Measurements from ENCODE around the gene ZNF202. TPM values are rescaled to one million over a fixed set of nuclear protein-coding genes. Genes with fewer than 3 reads are reported as not detected.
A peak's percentile ranks its signal among the peaks of the same experiment; 100 is the strongest.
"Not testable (repeated sequence)": the region's sequence is repeated elsewhere in the genome, so short reads cannot be mapped to it uniquely, and the experiment has no call there.

The ZNF202 gene
- total RNA-seq, 2 experiments from 2014 or later = 5.9 to 6.4 TPM

DNA sequence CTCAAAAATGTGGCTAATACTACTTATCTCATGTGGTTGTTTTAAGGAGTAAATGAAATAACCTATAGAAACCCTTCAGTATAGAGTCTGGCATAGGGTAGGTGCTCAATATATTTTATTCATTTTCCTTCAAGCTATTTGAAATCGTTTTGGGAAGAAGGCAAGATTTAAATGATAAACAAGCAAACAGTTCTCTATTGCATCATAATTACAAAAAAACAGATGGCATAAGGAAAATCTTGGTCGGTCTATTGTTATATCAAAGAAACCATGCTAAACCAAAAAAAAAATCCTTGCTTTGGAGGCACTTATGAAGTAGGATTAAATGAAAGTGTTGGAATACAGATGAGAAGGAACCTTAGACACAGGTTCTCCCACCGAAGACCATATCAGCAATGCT lies 4.7 kb downstream of the ZNF202 start:
- DNase-seq = no peak
- intact Hi-C loops (cut with micrococcal nuclease) = no loop called here
- no peak overlapping the region for H3K27ac Mint-ChIP-seq
- no peak overlapping the region for H3K4me3 Mint-ChIP-seq
- no peaks in the 10 kb centered on the region for H3K27me3 Mint-ChIP-seq (ENCODE audit: low read depth)
- CTCF ChIA-PET = no interaction called here
- peaks cover 32% of the 10 kb centered on the region for H3K4me1 Mint-ChIP-seq (ENCODE audit: low read depth)
- H3K9me3 Mint-ChIP-seq = no peaks in the 10 kb centered on the region
- H3K36me3 Mint-ChIP-seq (ENCODE audit: low read depth) = peaks cover 31% of the 10 kb centered on the region

- peaks cover 12% of the 10 kb centered on the region for H3K36me3 Mint-ChIP-seq (ENCODE audit: low read depth)
- no peak for DNase-seq
- H3K27me3 Mint-ChIP-seq (ENCODE audit: low read depth) = no peaks in the 10 kb centered on the region
- CTCF ChIA-PET = no interaction called here
- peaks cover 29% of the 10 kb centered on the region for H3K9me3 Mint-ChIP-seq
- no peak overlapping the region for H3K27ac Mint-ChIP-seq
- intact Hi-C loops (cut with micrococcal nuclease) = no loop called here
- H3K4me3 Mint-ChIP-seq = no peak overlapping the region
- no peaks in the 10 kb centered on the region for H3K4me1 Mint-ChIP-seq (ENCODE audit: low read depth)
These were observed 11.9 kb downstream of the ZNF202 start for GRCh38 chr11:123729602-123730001.

DNA sequence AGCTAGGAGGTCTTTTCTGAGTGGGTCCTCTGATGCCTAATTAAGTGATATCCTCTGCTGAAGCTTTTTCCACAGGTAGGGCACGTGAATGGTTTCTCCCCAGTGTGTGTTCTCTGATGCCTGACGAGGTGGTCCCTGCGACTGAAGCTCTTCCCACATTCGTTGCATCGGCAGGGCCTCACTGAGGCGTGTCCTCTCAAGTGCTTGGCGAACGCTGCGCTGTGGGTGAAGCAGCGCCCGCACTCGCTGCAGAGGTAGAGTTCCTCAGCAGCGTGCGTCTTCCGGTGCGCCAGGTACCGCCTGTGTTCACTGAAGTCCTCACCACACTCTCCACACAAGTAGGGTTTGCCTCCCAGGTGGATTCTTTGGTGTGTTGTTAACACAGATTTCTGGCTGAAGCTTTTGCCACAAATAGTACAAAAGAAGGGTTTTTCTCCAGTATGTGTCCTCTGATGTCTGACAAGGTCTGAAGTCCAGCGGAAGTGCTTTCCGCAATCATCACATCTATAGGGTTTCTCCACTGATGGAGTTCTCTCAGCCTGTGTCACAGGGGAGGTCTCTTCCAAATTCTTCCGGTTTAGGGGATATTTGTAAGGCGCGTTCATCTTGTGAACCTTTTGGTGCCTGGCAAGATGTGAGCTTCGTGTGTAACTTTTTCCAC lies 15.3 kb downstream of the ZNF202 start:
- CTCF ChIA-PET = interaction anchor here (1.3 kb wide), 1 partner anchor 18 kb away, joined by 3 read pairs; no protein-coding TSS in a partner anchor
- Mint-ChIP-seq H3K27ac (no peak overlapping the region), H3K9me3 (peaks cover 32% of the 10 kb centered on the region), H3K4me1 (ENCODE audit: low read depth) (no peaks in the 10 kb centered on the region), H3K36me3 (ENCODE audit: low read depth) (peaks cover 20% of the 10 kb centered on the region), H3K27me3 (ENCODE audit: low read depth) (no peaks in the 10 kb centered on the region), H3K4me3 (no peak overlapping the region)
- intact Hi-C loops (cut with micrococcal nuclease) = no loop called here
- no peak for DNase-seq

DNA sequence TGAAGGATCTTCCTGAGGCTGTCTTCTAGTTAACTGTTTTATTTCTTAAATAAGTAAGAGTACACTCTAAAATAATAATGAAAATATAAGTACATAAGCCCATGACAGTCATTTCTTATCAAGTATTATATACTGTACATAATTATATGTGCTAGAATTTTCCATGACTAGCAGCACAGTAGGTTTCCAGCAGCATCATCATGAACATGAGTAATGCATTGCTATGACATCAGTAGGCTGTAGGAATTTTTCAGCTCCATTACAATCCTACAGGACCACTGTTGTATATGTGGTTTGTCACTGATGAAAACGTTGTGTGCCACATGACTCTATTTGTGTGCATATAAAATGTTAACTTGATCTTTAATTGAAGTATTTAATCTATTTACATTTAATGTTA lies 22.0 kb downstream of the ZNF202 start:
- CTCF ChIA-PET = interaction anchor here (4.3 kb wide), 1 partner anchor 11 kb away, joined by 40 read pairs; no protein-coding TSS in a partner anchor
- Mint-ChIP-seq H3K27ac (no peak overlapping the region), H3K36me3 (ENCODE audit: low read depth) (peaks cover 14% of the 10 kb centered on the region), H3K4me1 (ENCODE audit: low read depth) (peaks cover 7% of the 10 kb centered on the region), H3K27me3 (ENCODE audit: low read depth) (peaks cover 14% of the 10 kb centered on the region), H3K9me3 (peaks cover 3% of the 10 kb centered on the region), H3K4me3 (no peak overlapping the region)
- intact Hi-C loops (cut with micrococcal nuclease) = no loop called here
- DNase-seq = no peak

- Mint-ChIP-seq H3K36me3 (ENCODE audit: low read depth) (peaks cover 5% of the 10 kb centered on the region), H3K4me1 (ENCODE audit: low read depth) (peaks cover 7% of the 10 kb centered on the region), H3K4me3 (no peak overlapping the region), H3K9me3 (peaks cover 3% of the 10 kb centered on the region), H3K27me3 (ENCODE audit: low read depth) (peaks cover 14% of the 10 kb centered on the region), H3K27ac (no peak overlapping the region)
- CTCF ChIA-PET = interaction anchor here (0.6 to 4.3 kb wide), 2 partner anchors 10 to 137 kb away, joined by 4 to 40 read pairs; no protein-coding TSS in a partner anchor
- intact Hi-C loops (cut with micrococcal nuclease) = no loop called here
- no peak for DNase-seq
These were observed 23.0 kb downstream of the ZNF202 start for GRCh38 chr11:123718469-123718868.

GRCh38 chr11:123718063-123718462 lies 23.4 kb downstream of the ZNF202 start:
- DNase-seq = no peak
- no peak overlapping the region for H3K4me3 Mint-ChIP-seq
- intact Hi-C loops (cut with micrococcal nuclease) = no loop called here
- no peaks in the 10 kb centered on the region for H3K9me3 Mint-ChIP-seq
- H3K36me3 Mint-ChIP-seq (ENCODE audit: low read depth) = peaks cover 1% of the 10 kb centered on the region
- H3K27me3 Mint-ChIP-seq (ENCODE audit: low read depth) = peaks cover 14% of the 10 kb centered on the region
- H3K27ac Mint-ChIP-seq = no peak overlapping the region
- peaks cover 7% of the 10 kb centered on the region for H3K4me1 Mint-ChIP-seq (ENCODE audit: low read depth)
- CTCF ChIA-PET = interaction anchor here (0.6 to 4.3 kb wide), 2 partner anchors 9 to 137 kb away, joined by 4 to 40 read pairs; no protein-coding TSS in a partner anchor

- H3K36me3 Mint-ChIP-seq (ENCODE audit: low read depth); DNase-seq; H3K4me1 Mint-ChIP-seq (ENCODE audit: low read depth); H3K4me3 Mint-ChIP-seq; intact Hi-C loops (cut with micrococcal nuclease); H3K9me3 Mint-ChIP-seq; H3K27ac Mint-ChIP-seq: not testable (repeated sequence)
- H3K27me3 Mint-ChIP-seq (ENCODE audit: low read depth) = peaks cover 14% of the 10 kb centered on the region
- CTCF ChIA-PET = interaction anchor here (0.7 to 12.4 kb wide), 5 partner anchors 9 to 116 kb away, joined by 3 to 303 read pairs (median 8); no protein-coding TSS in a partner anchor
These were observed 28.8 kb downstream of the ZNF202 start for GRCh38 chr11:123712627-123713026.

GRCh38 chr11:123707606-123708205 lies 33.8 kb downstream of the ZNF202 start:
- Mint-ChIP-seq H3K9me3 (no peaks in the 10 kb centered on the region), H3K27ac (no peak overlapping the region), H3K27me3 (ENCODE audit: low read depth) (no peaks in the 10 kb centered on the region), H3K4me3 (no peak overlapping the region), H3K4me1 (ENCODE audit: low read depth) (peaks cover 2% of the 10 kb centered on the region), H3K36me3 (ENCODE audit: low read depth) (no peaks in the 10 kb centered on the region)
- intact Hi-C loops (cut with micrococcal nuclease) = loop anchor here (1.0 to 10.0 kb wide), 3 partner anchors 66 to 193 kb away; no protein-coding TSS in a partner anchor
- CTCF ChIA-PET = interaction anchor here (0.6 to 12.4 kb wide), 26 partner anchors 10 to 585 kb away, joined by 3 to 303 read pairs (median 4); partner anchors contain the start of gene SCN3B
- peak; percentile 88 for DNase-seq

DNA sequence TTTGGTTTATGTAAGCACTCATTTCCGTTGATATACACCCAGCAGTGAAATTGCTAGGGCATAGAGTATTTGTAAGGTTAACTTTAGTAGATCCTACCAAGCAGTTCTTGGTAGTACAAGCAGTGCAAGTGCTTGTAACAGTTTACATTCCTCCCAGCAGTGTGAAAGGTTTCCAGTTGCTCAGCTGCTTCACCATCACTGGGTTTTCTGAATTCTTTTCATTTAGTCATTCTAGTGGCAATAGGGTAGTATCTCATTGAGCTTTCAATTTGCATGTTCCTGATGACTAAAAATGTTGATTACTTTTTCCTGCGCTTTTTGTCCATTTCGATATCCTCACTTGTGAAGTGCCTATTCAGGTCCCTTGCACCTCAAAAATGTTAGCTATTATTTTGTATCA lies 34.3 kb downstream of the ZNF202 start:
- H3K4me1 Mint-ChIP-seq (ENCODE audit: low read depth) = peaks cover 2% of the 10 kb centered on the region
- no peak for DNase-seq
- no peak overlapping the region for H3K27ac Mint-ChIP-seq
- intact Hi-C loops (cut with micrococcal nuclease) = loop anchor here (1.0 to 10.0 kb wide), 3 partner anchors 66 to 192 kb away; no protein-coding TSS in a partner anchor
- H3K27me3 Mint-ChIP-seq (ENCODE audit: low read depth) = no peaks in the 10 kb centered on the region
- H3K4me3 Mint-ChIP-seq = no peak overlapping the region
- H3K36me3 Mint-ChIP-seq (ENCODE audit: low read depth) = no peaks in the 10 kb centered on the region
- CTCF ChIA-PET = interaction anchor here (0.6 to 12.4 kb wide), 23 partner anchors 9 to 1059 kb away, joined by 3 to 303 read pairs (median 5); partner anchors contain the start of gene SCN3B
- no peaks in the 10 kb centered on the region for H3K9me3 Mint-ChIP-seq

GRCh38 chr11:123704341-123704740 lies 37.1 kb downstream of the ZNF202 start:
- no peaks in the 10 kb centered on the region for H3K36me3 Mint-ChIP-seq (ENCODE audit: low read depth)
- H3K4me1 Mint-ChIP-seq (ENCODE audit: low read depth) = peaks cover 2% of the 10 kb centered on the region
- peaks cover 5% of the 10 kb centered on the region for H3K27me3 Mint-ChIP-seq (ENCODE audit: low read depth)
- CTCF ChIA-PET = interaction anchor here (0.7 to 12.4 kb wide), 4 partner anchors 12 to 124 kb away, joined by 3 to 303 read pairs (median 4); no protein-coding TSS in a partner anchor
- intact Hi-C loops (cut with micrococcal nuclease) = loop anchor here (10.0 kb wide), 1 partner anchor 190 kb away; no protein-coding TSS in a partner anchor
- no peak overlapping the region for H3K4me3 Mint-ChIP-seq
- no peak overlapping the region for H3K27ac Mint-ChIP-seq
- no peak for DNase-seq
- H3K9me3 Mint-ChIP-seq = no peaks in the 10 kb centered on the region

DNA sequence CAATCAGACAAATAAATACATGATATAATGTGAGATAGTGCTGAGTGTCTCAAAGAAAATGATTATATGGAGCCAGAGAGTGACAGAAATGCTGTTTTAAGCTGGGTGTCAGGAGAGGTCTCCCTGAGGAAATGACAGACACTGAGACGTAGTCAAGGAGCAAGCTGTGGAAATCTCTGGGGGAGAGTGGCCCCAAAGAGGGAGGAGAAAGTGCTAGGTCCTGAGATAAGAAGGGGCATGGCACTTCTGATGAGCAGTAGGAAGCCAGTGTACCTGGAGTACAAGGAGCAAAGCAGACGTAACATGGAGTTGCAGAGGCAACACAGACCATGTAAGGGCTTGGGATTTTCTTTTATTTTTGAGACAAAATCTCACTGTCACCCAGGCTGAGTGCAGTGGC lies 38.8 kb downstream of the ZNF202 start:
- H3K4me3 Mint-ChIP-seq = no peak overlapping the region
- intact Hi-C loops (cut with micrococcal nuclease) = loop anchor here (10.0 kb wide), 1 partner anchor 188 kb away; no protein-coding TSS in a partner anchor
- H3K27me3 Mint-ChIP-seq (ENCODE audit: low read depth) = peaks cover 5% of the 10 kb centered on the region

GRCh38 chr11:123702139-123702538 lies 39.3 kb downstream of the ZNF202 start:
- no peak for DNase-seq
- Mint-ChIP-seq H3K27ac (no peak overlapping the region), H3K4me1 (ENCODE audit: low read depth) (no peaks in the 10 kb centered on the region), H3K4me3 (no peak overlapping the region), H3K27me3 (ENCODE audit: low read depth) (peaks cover 5% of the 10 kb centered on the region), H3K9me3 (no peaks in the 10 kb centered on the region), H3K36me3 (ENCODE audit: low read depth) (no peaks in the 10 kb centered on the region)
- intact Hi-C loops (cut with micrococcal nuclease) = loop anchor here (10.0 kb wide), 1 partner anchor 187 kb away; no protein-coding TSS in a partner anchor
- CTCF ChIA-PET = no interaction called here

More for the DNA sequence above, 38.8 kb downstream of the ZNF202 start:
- Mint-ChIP-seq H3K9me3 (no peaks in the 10 kb centered on the region), H3K27ac (no peak overlapping the region), H3K36me3 (ENCODE audit: low read depth) (no peaks in the 10 kb centered on the region), H3K4me1 (ENCODE audit: low read depth) (peaks cover 2% of the 10 kb centered on the region)
- no peak for DNase-seq
- CTCF ChIA-PET = interaction anchor here (0.8 kb wide), 1 partner anchor 8 kb away, joined by 3 read pairs; no protein-coding TSS in a partner anchor

All from activated naive CD4-positive, alpha-beta T cell treated with anti-CD3 and anti-CD28 coated beads for 36 hours (primary cell).